BJ (cell line): Measurements from ENCODE around the gene MEOX2. TPM values are rescaled to one million over a fixed set of nuclear protein-coding genes. Genes with fewer than 3 reads are reported as not detected.

Experiments used
- CTCF ChIA-PET: fragments of 350-600 bp; formaldehyde crosslinking; extraction: SDS; loops from one replicate; lab custom pipeline; 2021; ENCODE audit warnings: antibody characterized with exemption, inconsistent platforms; lab: Yijun Ruan, JAX
- POLR2A ChIA-PET: fragments of 300-600 bp; sonication (Branson Sonifier 250); formaldehyde crosslinking; extraction: SDS; loops from one replicate; lab custom pipeline; 2021; ENCODE audit warnings: antibody characterized with exemption; lab: Charles Lee
- DNase-seq: peaks from one replicate; pipeline ENCODE4 v3.0.0-alpha.2; 2011; ENCODE audit warnings: low read depth
- H3K27me3 ChIP-seq: 2 replicates; pipeline ENCODE4 v1.6.0; 2011; ENCODE audit warnings: low read length; ENCODE audit not compliant: control insufficient read depth, insufficient read depth
- H3K36me3 ChIP-seq: 2 replicates; pipeline ENCODE4 v1.5.1; 2011; ENCODE audit warnings: low read length; ENCODE audit not compliant: control insufficient read depth, insufficient read depth
- H3K4me3 ChIP-seq: 2 replicates; pipeline ENCODE4 v1.5.1; 2011; ENCODE audit warnings: low read depth, mild to moderate bottlenecking, control low read depth, low read length
- CTCF ChIP-seq: IDR thresholded peaks from 2 replicates; pipeline ENCODE4 v1.5.1; 2011; ENCODE audit warnings: low read depth, mild to moderate bottlenecking, control low read depth, inconsistent platforms, low read length, moderate library complexity; ENCODE audit not compliant: insufficient read depth
- polyA plus RNA-seq: library from polyadenylated mRNA; depleted of rRNA; stranded (reverse); fragments of >200 nt; gene quantifications from 2 replicates; pipeline ENCODE4 v1.2.3, GENCODE V29; 2011

Gene MEOX2
- polyA plus RNA-seq, 1 experiment, result not detected

GRCh38 chr7:15647309-15647708, 39.2 kb downstream of the MEOX2 start:
- ChIA-PET POLR2A (no interaction called here), CTCF (no interaction called here)
- Histone ChIP-seq H3K4me3 (no peak overlapping the region), H3K27me3 (no peaks in the 10 kb centered on the region; the same call in 1 of the 2 replicates), H3K36me3 (no peaks in the 10 kb centered on the region)
- TF ChIP-seq CTCF, result no peak
- DNase-seq, result no peak

- ChIA-PET CTCF (no interaction called here), POLR2A (no interaction called here)
- H3K4me3 ChIP-seq, result no peak overlapping the region
- no peak for TF ChIP-seq CTCF
- H3K36me3 ChIP-seq, result no peaks in the 10 kb centered on the region
- H3K27me3 ChIP-seq, result no peaks in the 10 kb centered on the region; the same call in 1 of the 2 replicates
- DNase-seq, result no peak
Measured at GRCh38 chr7:15643000-15643705, 43.3 kb downstream of the MEOX2 start.

- Histone ChIP-seq H3K4me3 (no peak overlapping the region), H3K27me3 (no peaks in the 10 kb centered on the region), H3K36me3 (no peaks in the 10 kb centered on the region)
- CTCF ChIA-PET, result no interaction called here
- no peak for DNase-seq
- POLR2A ChIA-PET, result no interaction called here
- no peak for TF ChIP-seq CTCF
Measured at GRCh38 chr7:15628876-15629275, 57.6 kb downstream of the MEOX2 start.

GRCh38 chr7:15626041-15626440, 60.4 kb downstream of the MEOX2 start:
- TF ChIP-seq CTCF, result no peak
- no peak overlapping the region for H3K4me3 ChIP-seq
- DNase-seq, result no peak
- H3K36me3 ChIP-seq, result no peaks in the 10 kb centered on the region
- POLR2A ChIA-PET, result no interaction called here
- CTCF ChIA-PET, result no interaction called here
- H3K27me3 ChIP-seq, result no peaks in the 10 kb centered on the region

GRCh38 chr7:15625466-15625865, 61.0 kb downstream of the MEOX2 start:
- H3K4me3 ChIP-seq, result no peak overlapping the region
- no peak for TF ChIP-seq CTCF
- no peak for DNase-seq
- ChIA-PET CTCF (no interaction called here), POLR2A (no interaction called here)
- no peaks in the 10 kb centered on the region for H3K27me3 ChIP-seq
- no peaks in the 10 kb centered on the region for H3K36me3 ChIP-seq
